ENCODE data around the gene FAT1. TPM values are rescaled to one million over a fixed set of nuclear protein-coding genes. Genes with fewer than 3 reads are reported as not detected.

The FAT1 gene
- total and polyA plus RNA-seq, 2 donors (not counting 1 experiment from before 2014, with no cell fraction given), result 0.07 to 0.15 TPM

- Histone ChIP-seq H3K27ac (ENCODE audit: low read length in 2 of 2) (no peak overlapping the region), H3K4me2 (replicated peaks; ENCODE audit: low read depth, low read length, poor library complexity, severe bottlenecking) (no peak overlapping the region), H3K36me3 (replicated peaks in 1 of 2; ENCODE audit: control extremely low read depth in 1 of 2, control insufficient read depth in 1 of 2, extremely low read depth in 1 of 2, insufficient read depth in 2 of 2, low read length in 1 of 2) (no peaks in the 10 kb centered on the region), H2AFZ (ENCODE audit: insufficient read depth, low read depth, low read length, poor library complexity, severe bottlenecking) (no peak overlapping the region), H3K9me3 (ENCODE audit: control extremely low read depth in 1 of 3, control insufficient read depth in 2 of 3, insufficient read depth in 1 of 3, low read length in 2 of 3) (peaks cover 0 to 11% (median 1%) of the 10 kb centered on the region in 3 donors), H3K4me3 (ENCODE audit: control extremely low read depth in 1 of 5, extremely low read depth in 1 of 5, insufficient read depth in 1 of 5, low read depth in 2 of 5, low read length in 4 of 5) (no peak overlapping the region), H3K27me3 (replicated peaks in 1 of 4; ENCODE audit: control extremely low read depth in 1 of 4, control insufficient read depth in 3 of 4, insufficient read depth in 4 of 4, low read length in 3 of 4) (peaks cover 0 to 8% (median 2%) of the 10 kb centered on the region in 4 experiments), H3K4me1 (ENCODE audit: control insufficient read depth in 2 of 2, insufficient read depth in 2 of 2, low read length in 2 of 2) (no peaks in the 10 kb centered on the region), H4K20me1 (ENCODE audit: control insufficient read depth, insufficient read depth, low read length, poor library complexity, severe bottlenecking) (no peaks in the 10 kb centered on the region), H3K9ac (ENCODE audit: low read length) (no peak overlapping the region), H3K79me2 (ENCODE audit: control insufficient read depth, insufficient read depth, low read length) (no peaks in the 10 kb centered on the region)
- 85% methylated on average over 8 of the region's 13 CpGs for WGBS (ENCODE audit: insufficient coverage)
- Mint-ChIP-seq H3K4me1 (no peaks in the 10 kb centered on the region), H3K27ac (no peak overlapping the region), H3K4me3 (no peak overlapping the region), H3K9me3 (ENCODE audit: insufficient read depth) (no peaks in the 10 kb centered on the region), H3K27me3 (peaks cover 17% of the 10 kb centered on the region)
- intact Hi-C loops (cut with micrococcal nuclease), result no loop called here
- POLR2A ChIA-PET, result no interaction called here
- DNase-seq (no peak), ATAC-seq (ENCODE audit: low read depth) (no peak)
- no peak for TF ChIP-seq CTCF (IDR thresholded peaks at IDR 0.05)
- no peak for TF ChIP-seq EZH2 (IDR thresholded peaks at IDR 0.05; ENCODE audit: borderline replicate concordance, insufficient read depth, low read depth, low read length, poor library complexity, severe bottlenecking)
- CTCF ChIA-PET, result no interaction called here
Measured at GRCh38 chr4:186553717-186554116, 169.9 kb downstream of the FAT1 start.

- Histone ChIP-seq H3K9ac (ENCODE audit: low read length) (no peak overlapping the region), H2AFZ (ENCODE audit: insufficient read depth, low read depth, low read length, poor library complexity, severe bottlenecking) (no peak overlapping the region), H3K4me3 (ENCODE audit: control extremely low read depth in 1 of 5, extremely low read depth in 1 of 5, insufficient read depth in 1 of 5, low read depth in 2 of 5, low read length in 4 of 5) (no peak overlapping the region), H3K79me2 (ENCODE audit: control insufficient read depth, insufficient read depth, low read length) (no peaks in the 10 kb centered on the region), H3K9me3 (ENCODE audit: control extremely low read depth in 1 of 3, control insufficient read depth in 2 of 3, insufficient read depth in 1 of 3, low read length in 2 of 3) (peaks cover 0 to 16% (median 1%) of the 10 kb centered on the region in 3 donors), H3K4me2 (replicated peaks; ENCODE audit: low read depth, low read length, poor library complexity, severe bottlenecking) (no peak overlapping the region), H4K20me1 (ENCODE audit: control insufficient read depth, insufficient read depth, low read length, poor library complexity, severe bottlenecking) (no peaks in the 10 kb centered on the region), H3K36me3 (replicated peaks in 1 of 2; ENCODE audit: control extremely low read depth in 1 of 2, control insufficient read depth in 1 of 2, extremely low read depth in 1 of 2, insufficient read depth in 2 of 2, low read length in 1 of 2) (no peaks in the 10 kb centered on the region), H3K4me1 (ENCODE audit: control insufficient read depth in 2 of 2, insufficient read depth in 2 of 2, low read length in 2 of 2) (no peaks in the 10 kb centered on the region), H3K27ac (ENCODE audit: low read length in 2 of 2) (no peak overlapping the region), H3K27me3 (replicated peaks in 1 of 4; ENCODE audit: control extremely low read depth in 1 of 4, control insufficient read depth in 3 of 4, insufficient read depth in 4 of 4, low read length in 3 of 4) (peaks cover 0 to 8% (median 2%) of the 10 kb centered on the region in 4 experiments)
- DNase-seq, result no peak
- TF ChIP-seq EZH2 (IDR thresholded peaks at IDR 0.05; ENCODE audit: borderline replicate concordance, insufficient read depth, low read depth, low read length, poor library complexity, severe bottlenecking) (no peak), CTCF (IDR thresholded peaks at IDR 0.05) (no peak)
- ChIA-PET POLR2A (no interaction called here), CTCF (no interaction called here)
- no CpG with 5 or more reads among the region's 2 CpGs for WGBS (ENCODE audit: insufficient coverage)
- Mint-ChIP-seq H3K27me3 (peaks cover 17% of the 10 kb centered on the region), H3K9me3 (ENCODE audit: insufficient read depth) (no peaks in the 10 kb centered on the region), H3K27ac (no peak overlapping the region), H3K4me1 (no peaks in the 10 kb centered on the region), H3K4me3 (no peak overlapping the region)
- intact Hi-C loops (cut with micrococcal nuclease), result no loop called here
- no peak for ATAC-seq (ENCODE audit: low read depth)
Measured at GRCh38 chr4:186551849-186552248, 171.8 kb downstream of the FAT1 start.
